ENCODE measurements around the gene NSL1. TPM values are rescaled to one million over a fixed set of nuclear protein-coding genes. Genes with fewer than 3 reads are reported as not detected.

The NSL1 gene
- total and polyA plus RNA-seq, 11 donors = 9.8 to 38.0 (median 24.9) TPM

GRCh38 chr1:212777151-212777550 lies 14.4 kb downstream of the NSL1 start:
- WGBS, 4 donors = 92 to 95% (median 93%) methylated on average over 3 of the region's 3 CpGs
- peaks cover 0 to 40% (median 25%) of the 10 kb centered on the region in 9 donors for H3K36me3 ChIP-seq
- no peaks in the 10 kb centered on the region for H3K9me3 ChIP-seq
- H3K4me1 ChIP-seq = peaks cover 0 to 49% (median 0%) of the 10 kb centered on the region in 12 donors
- TF ChIP-seq POLR2A (IDR thresholded peaks at IDR 0.05) (no peak), CTCF (IDR thresholded peaks at IDR 0.05) (no peak)
- no peak overlapping the region for H3K4me3 ChIP-seq
- DNase-seq (no peak), ATAC-seq (peak in 1 of 4 donors; percentile 33)
- peak overlapping the region in 1 of 12 donors; percentile 42 for H3K27ac ChIP-seq
- no peaks in the 10 kb centered on the region for H3K27me3 ChIP-seq
- intact Hi-C loops (cut with DNase I) = no loop called here

GRCh38 chr1:212775241-212775640 lies 16.3 kb downstream of the NSL1 start:
- intact Hi-C loops (cut with DNase I) = no loop called here
- peaks cover 0 to 35% (median 0%) of the 10 kb centered on the region in 12 donors for H3K4me1 ChIP-seq
- ATAC-seq = no peak
- no peak for DNase-seq
- H3K36me3 ChIP-seq = peaks cover 0 to 25% (median 8%) of the 10 kb centered on the region in 9 donors
- TF ChIP-seq CTCF (IDR thresholded peaks at IDR 0.05) (no peak), POLR2A (IDR thresholded peaks at IDR 0.05) (no peak)
- H3K9me3 ChIP-seq = peaks cover 0 to 18% (median 6%) of the 10 kb centered on the region in 12 donors
- no peak overlapping the region for H3K27ac ChIP-seq
- no peaks in the 10 kb centered on the region for H3K27me3 ChIP-seq
- no peak overlapping the region for H3K4me3 ChIP-seq

GRCh38 chr1:212774584-212774983 lies 17.0 kb downstream of the NSL1 start:
- 72 to 81% (median 74%) methylated on average over 2 of the region's 2 CpGs for WGBS, 4 donors
- peak in 2 of 4 donors; percentile 26 to 62 for ATAC-seq
- peak overlapping the region in 1 of 12 donors; percentile 54 for H3K27ac ChIP-seq
- H3K36me3 ChIP-seq = peaks cover 0 to 27% (median 8%) of the 10 kb centered on the region in 9 donors
- peaks cover 0 to 35% (median 0%) of the 10 kb centered on the region in 12 donors for H3K4me1 ChIP-seq
- intact Hi-C loops (cut with DNase I) = no loop called here
- TF ChIP-seq POLR2A (IDR thresholded peaks at IDR 0.05) (no peak), CTCF (IDR thresholded peaks at IDR 0.05) (no peak)
- no peak overlapping the region for H3K4me3 ChIP-seq
- no peak for DNase-seq
- H3K27me3 ChIP-seq = no peaks in the 10 kb centered on the region
- H3K9me3 ChIP-seq = peaks cover 0 to 25% (median 12%) of the 10 kb centered on the region in 12 donors

GRCh38 chr1:212773011-212773410 lies 18.6 kb downstream of the NSL1 start:
- H3K27ac ChIP-seq = no peak overlapping the region
- intact Hi-C loops (cut with DNase I) = no loop called here
- no peak for TF ChIP-seq POLR2A (IDR thresholded peaks at IDR 0.05)
- no peak for TF ChIP-seq CTCF (IDR thresholded peaks at IDR 0.05)
- H3K27me3 ChIP-seq = no peaks in the 10 kb centered on the region
- peaks cover 0 to 35% (median 0%) of the 10 kb centered on the region in 12 donors for H3K4me1 ChIP-seq
- H3K4me3 ChIP-seq = no peak overlapping the region
- no peak for ATAC-seq
- DNase-seq = no peak
- WGBS, 4 donors = 96 to 99% (median 98%) methylated on average over 2 of the region's 2 CpGs
- peaks cover 0 to 34% (median 10%) of the 10 kb centered on the region in 9 donors for H3K36me3 ChIP-seq
- peaks cover 0 to 40% (median 25%) of the 10 kb centered on the region in 12 donors for H3K9me3 ChIP-seq

Data from heart left ventricle (tissue), 16 donors.